IPS-15b (cell line): ENCODE results near the gene HOGA1.

ENCODE experiments used
- H3K27me3 ChIP-seq: one replicate; pipeline ENCODE4 v1.6.1; 2013; ENCODE audit warnings: low read length; ENCODE audit not compliant: control insufficient read depth, insufficient read depth
- H3K36me3 ChIP-seq: one replicate; pipeline ENCODE4 v1.6.1; 2013; ENCODE audit warnings: low read length; ENCODE audit not compliant: control insufficient read depth, insufficient read depth
- H3K4me1 ChIP-seq: one replicate; pipeline ENCODE4 v1.6.1; 2013; ENCODE audit warnings: mild to moderate bottlenecking, low read length; ENCODE audit not compliant: control insufficient read depth, insufficient read depth
- H3K4me3 ChIP-seq: one replicate; pipeline ENCODE4 v1.5.1; 2013; ENCODE audit warnings: low read depth, low read length
- H3K9ac ChIP-seq: one replicate; pipeline ENCODE4 v1.6.1; 2013; ENCODE audit warnings: low read depth, mild to moderate bottlenecking, low read length
- H3K9me3 ChIP-seq: one replicate; pipeline ENCODE4 v1.6.1; 2013; ENCODE audit warnings: mild to moderate bottlenecking, low read length; ENCODE audit not compliant: control insufficient read depth, insufficient read depth

HOGA1 gene

GRCh38 chr10:97607095-97607636 lies 23.0 kb downstream of the HOGA1 start:
- Histone ChIP-seq H3K27me3 (no peaks in the 10 kb centered on the region), H3K9me3 (no peaks in the 10 kb centered on the region), H3K36me3 (no peaks in the 10 kb centered on the region), H3K9ac (no peak overlapping the region), H3K4me3 (no peak overlapping the region), H3K4me1 (no peaks in the 10 kb centered on the region)

- H3K9ac ChIP-seq = no peak overlapping the region
- H3K9me3 ChIP-seq = no peaks in the 10 kb centered on the region
- no peaks in the 10 kb centered on the region for H3K27me3 ChIP-seq
- H3K36me3 ChIP-seq = no peaks in the 10 kb centered on the region
- no peaks in the 10 kb centered on the region for H3K4me1 ChIP-seq
- no peak overlapping the region for H3K4me3 ChIP-seq
Observed at GRCh38 chr10:97608991-97609561, 24.9 kb downstream of the HOGA1 start.

GRCh38 chr10:97611473-97611872 lies 27.3 kb downstream of the HOGA1 start:
- no peaks in the 10 kb centered on the region for H3K4me1 ChIP-seq
- H3K9me3 ChIP-seq = no peaks in the 10 kb centered on the region
- no peaks in the 10 kb centered on the region for H3K27me3 ChIP-seq
- H3K4me3 ChIP-seq = no peak overlapping the region
- no peaks in the 10 kb centered on the region for H3K36me3 ChIP-seq
- H3K9ac ChIP-seq = no peak overlapping the region

- H3K9ac ChIP-seq = no peak overlapping the region
- H3K4me3 ChIP-seq = no peak overlapping the region
- no peaks in the 10 kb centered on the region for H3K9me3 ChIP-seq
- no peaks in the 10 kb centered on the region for H3K4me1 ChIP-seq
- no peaks in the 10 kb centered on the region for H3K36me3 ChIP-seq
- no peaks in the 10 kb centered on the region for H3K27me3 ChIP-seq
Observed at GRCh38 chr10:97612386-97612785, 28.2 kb downstream of the HOGA1 start.

GRCh38 chr10:97618285-97618684 lies 34.1 kb downstream of the HOGA1 start:
- no peak overlapping the region for H3K9ac ChIP-seq
- H3K4me1 ChIP-seq = no peaks in the 10 kb centered on the region
- no peak overlapping the region for H3K4me3 ChIP-seq
- H3K36me3 ChIP-seq = no peaks in the 10 kb centered on the region
- no peaks in the 10 kb centered on the region for H3K27me3 ChIP-seq
- H3K9me3 ChIP-seq = no peaks in the 10 kb centered on the region

- no peaks in the 10 kb centered on the region for H3K36me3 ChIP-seq
- H3K9me3 ChIP-seq = no peaks in the 10 kb centered on the region
- no peaks in the 10 kb centered on the region for H3K4me1 ChIP-seq
- no peaks in the 10 kb centered on the region for H3K27me3 ChIP-seq
- H3K4me3 ChIP-seq = no peak overlapping the region
- H3K9ac ChIP-seq = no peak overlapping the region
Observed at GRCh38 chr10:97618733-97619132, 34.5 kb downstream of the HOGA1 start.

GRCh38 chr10:97623277-97623676 lies 39.1 kb downstream of the HOGA1 start:
- Histone ChIP-seq H3K36me3 (no peaks in the 10 kb centered on the region), H3K4me1 (no peaks in the 10 kb centered on the region), H3K9me3 (no peaks in the 10 kb centered on the region), H3K27me3 (no peaks in the 10 kb centered on the region), H3K9ac (no peak overlapping the region), H3K4me3 (no peak overlapping the region)

GRCh38 chr10:97627731-97628130 lies 43.5 kb downstream of the HOGA1 start:
- Histone ChIP-seq H3K9ac (no peak overlapping the region), H3K4me1 (no peaks in the 10 kb centered on the region), H3K36me3 (no peaks in the 10 kb centered on the region), H3K4me3 (no peak overlapping the region), H3K27me3 (no peaks in the 10 kb centered on the region), H3K9me3 (no peaks in the 10 kb centered on the region)

- Histone ChIP-seq H3K4me1 (no peaks in the 10 kb centered on the region), H3K9ac (no peak overlapping the region), H3K4me3 (no peak overlapping the region), H3K36me3 (no peaks in the 10 kb centered on the region), H3K27me3 (no peaks in the 10 kb centered on the region), H3K9me3 (no peaks in the 10 kb centered on the region)
Observed at GRCh38 chr10:97628228-97628627, 44.0 kb downstream of the HOGA1 start.

GRCh38 chr10:97629289-97629688 lies 45.1 kb downstream of the HOGA1 start:
- Histone ChIP-seq H3K4me3 (no peak overlapping the region), H3K27me3 (no peaks in the 10 kb centered on the region), H3K4me1 (no peaks in the 10 kb centered on the region), H3K36me3 (no peaks in the 10 kb centered on the region), H3K9ac (no peak overlapping the region), H3K9me3 (no peaks in the 10 kb centered on the region)

GRCh38 chr10:97631098-97631497 lies 46.9 kb downstream of the HOGA1 start:
- Histone ChIP-seq H3K4me1 (no peaks in the 10 kb centered on the region), H3K27me3 (no peaks in the 10 kb centered on the region), H3K9ac (no peak overlapping the region), H3K36me3 (no peaks in the 10 kb centered on the region), H3K9me3 (no peaks in the 10 kb centered on the region), H3K4me3 (no peak overlapping the region)

- Histone ChIP-seq H3K4me3 (peak within 1 kb of the TSS; percentile 90), H3K9ac (peak within 1 kb of the TSS; percentile 54), H3K9me3 (no peaks in the 10 kb centered on the region)
Observed at GRCh38 chr10:97632949-97633884, 49.0 kb downstream of the HOGA1 start, which contains the start of gene MORN4. MORN4 (minus strand) TSS chr10:97633500; CDS start chr10:97619653, 13,847 bp downstream.

More at GRCh38 chr10:97632949-97633884, 49.0 kb downstream of the HOGA1 start, which contains the start of gene MORN4:
- no peaks in the 10 kb centered on the region for H3K4me1 ChIP-seq
- no peaks in the 10 kb centered on the region for H3K36me3 ChIP-seq
- H3K27me3 ChIP-seq = no peaks in the 10 kb centered on the region
